HepG2 (cell line): ENCODE measurements around the gene DHRS7. TPM values are rescaled to one million over a fixed set of nuclear protein-coding genes. Genes with fewer than 3 reads are reported as not detected.
A peak's percentile ranks its signal among the peaks of the same experiment; 100 is the strongest.

Source experiments
- AKAP8 ChIP-seq: sonication (generic); formaldehyde crosslinking; IDR thresholded peaks from 2 replicates; pipeline ENCODE4 v1.5.1; 2020; ENCODE audit warnings: mild to moderate bottlenecking, missing genetic modification reagents
- BCL6 ChIP-seq: IDR thresholded peaks from 2 replicates; pipeline ENCODE4 v1.6.1; 2016; ENCODE audit warnings: missing genetic modification reagents, missing compliant biosample characterization
- BORCS8-MEF2B ChIP-seq: sonication (generic); formaldehyde crosslinking; IDR thresholded peaks from 2 replicates; pipeline ENCODE4 v1.8.0; 2022; ENCODE audit warnings: mild to moderate bottlenecking, missing genetic modification reagents
- EZH2 ChIP-seq: conservative IDR thresholded peaks from 2 replicates; pipeline ENCODE4 v1.6.1; 2012; ENCODE audit warnings: mild to moderate bottlenecking, low read depth, low read length, moderate library complexity
- FOXO1 ChIP-seq: sonication (generic); formaldehyde crosslinking; IDR thresholded peaks from 2 replicates; pipeline ENCODE4 v1.4.0; 2020; ENCODE audit warnings: missing genetic modification reagents
- MXD4 ChIP-seq: IDR thresholded peaks from 2 replicates; pipeline ENCODE4 v1.6.1; 2016; ENCODE audit warnings: mild to moderate bottlenecking, missing biosample characterization, missing genetic modification reagents
- NFE2 ChIP-seq: sonication (generic); formaldehyde crosslinking; IDR thresholded peaks from 2 replicates; pipeline ENCODE4 v1.4.0; 2020; ENCODE audit warnings: missing genetic modification reagents
- PAWR ChIP-seq: sonication (generic); formaldehyde crosslinking; IDR thresholded peaks from 2 replicates; pipeline ENCODE4 v1.4.0; 2020; ENCODE audit warnings: missing genetic modification reagents, mild to moderate bottlenecking, borderline replicate concordance
- PHF21A ChIP-seq: sonication (generic); formaldehyde crosslinking; IDR thresholded peaks from 2 replicates; pipeline ENCODE4 v1.5.0; 2020; ENCODE audit warnings: mild to moderate bottlenecking, missing genetic modification reagents
- RBFOX2 ChIP-seq: fragments of 200-400 bp; formaldehyde crosslinking; IDR thresholded peaks from 2 replicates; pipeline ENCODE4 v1.6.1; 2017; ENCODE audit warnings: low read depth, mild to moderate bottlenecking, low read length
- REL ChIP-seq: sonication (generic); formaldehyde crosslinking; conservative IDR thresholded peaks from 2 replicates; pipeline ENCODE4 v1.8.0; 2022; ENCODE audit warnings: mild to moderate bottlenecking, missing genetic modification reagents, moderate library complexity
- SALL1 ChIP-seq: sonication (generic); formaldehyde crosslinking; IDR thresholded peaks from 2 replicates; pipeline ENCODE4 v1.8.0; 2022; ENCODE audit warnings: mild to moderate bottlenecking, missing genetic modification reagents
- XRCC5 ChIP-seq: fragments of 200-400 bp; formaldehyde crosslinking; optimal IDR thresholded peaks from 2 replicates; pipeline ENCODE3; 2017; ENCODE audit warnings: mild to moderate bottlenecking, low read length
- ZNF331 ChIP-seq: sonication (generic); formaldehyde crosslinking; IDR thresholded peaks from 2 replicates; pipeline ENCODE4 v1.4.0; 2020; ENCODE audit warnings: missing genetic modification reagents
- ZNF674 ChIP-seq: sonication (generic); formaldehyde crosslinking; IDR thresholded peaks from 2 replicates; pipeline ENCODE4 v1.5.0; 2020; ENCODE audit warnings: low read depth, mild to moderate bottlenecking, missing genetic modification reagents
- ZNF782 ChIP-seq: sonication (generic); formaldehyde crosslinking; IDR thresholded peaks from 2 replicates; pipeline ENCODE4 v1.4.0; 2020; ENCODE audit warnings: missing genetic modification reagents, mild to moderate bottlenecking, borderline replicate concordance
- ZNF839 ChIP-seq: sonication (generic); formaldehyde crosslinking; IDR thresholded peaks from 2 replicates; pipeline ENCODE4 v1.4.0; 2020; ENCODE audit warnings: missing genetic modification reagents, mild to moderate bottlenecking, borderline replicate concordance
- ZNF891 ChIP-seq: sonication (generic); formaldehyde crosslinking; IDR thresholded peaks from 2 replicates; pipeline ENCODE4 v1.5.0; 2020; ENCODE audit warnings: mild to moderate bottlenecking, missing genetic modification reagents
- ZSCAN20 ChIP-seq: sonication (generic); formaldehyde crosslinking; IDR thresholded peaks from 2 replicates; pipeline ENCODE4 v1.4.0; 2020; ENCODE audit warnings: missing genetic modification reagents, mild to moderate bottlenecking, borderline replicate concordance
- polyA plus RNA-seq, 8 experiments: library from polyadenylated mRNA; depleted of rRNA in 3 of 8; stranded (reverse) in 7 of 8; unstranded in 1 of 8; fragments of >200 nt; fragmentation: Illumina TruSeq in 4 of 8; extraction: Trizol in 4 of 8; gene quantifications; 2 replicates each; pipeline versions ENCODE4 v1.2.1 to v1.2.3, GENCODE V29; 2011 to 2016; ENCODE audit warnings: low read depth in 4 of 8, missing spikeins in 1 of 8, mixed read lengths in 1 of 8; ENCODE audit not compliant: insufficient read depth in 1 of 8
- total RNA-seq, 5 experiments: library from RNA; depleted of rRNA; stranded (reverse); fragments of >200 nt; fragmentation: Illumina TruSeq; extraction: Trizol; gene quantifications; 2 replicates each; pipeline ENCODE4 v1.2.3, GENCODE V29; 2016; ENCODE audit warnings: low read depth in 1 of 5
- TF ChIP-seq, protein P1 (sequence below): sonication (generic); formaldehyde crosslinking; IDR thresholded peaks from 2 replicates; pipeline ENCODE4 v1.4.0; 2020; ENCODE audit warnings: missing genetic modification reagents
- TF ChIP-seq, protein P2 (sequence below): sonication (generic); formaldehyde crosslinking; IDR thresholded peaks from 2 replicates; pipeline ENCODE4 v1.4.0; 2020; ENCODE audit warnings: missing genetic modification reagents
- TF ChIP-seq, protein P3 (sequence below): sonication (generic); formaldehyde crosslinking; IDR thresholded peaks from 2 replicates; pipeline ENCODE4 v1.5.0; 2020; ENCODE audit warnings: missing genetic modification reagents, mild to moderate bottlenecking, borderline replicate concordance
- TF ChIP-seq, protein P4 (sequence below): sonication (generic); formaldehyde crosslinking; IDR thresholded peaks from 2 replicates; pipeline ENCODE4 v1.5.1; 2020; ENCODE audit warnings: missing genetic modification reagents, mild to moderate bottlenecking, borderline replicate concordance
- TF ChIP-seq, protein P5 (sequence below): sonication (generic); formaldehyde crosslinking; IDR thresholded peaks from 2 replicates; pipeline ENCODE4 v1.8.1; 2023; ENCODE audit warnings: mild to moderate bottlenecking, moderate library complexity, missing genetic modification reagents

The DHRS7 gene
- total and polyA plus RNA-seq, 2 of the 13 experiments (the other 11 are each of a cell fraction or from before 2014, with no cell fraction given): 20.8 to 44.4 TPM

DNA sequence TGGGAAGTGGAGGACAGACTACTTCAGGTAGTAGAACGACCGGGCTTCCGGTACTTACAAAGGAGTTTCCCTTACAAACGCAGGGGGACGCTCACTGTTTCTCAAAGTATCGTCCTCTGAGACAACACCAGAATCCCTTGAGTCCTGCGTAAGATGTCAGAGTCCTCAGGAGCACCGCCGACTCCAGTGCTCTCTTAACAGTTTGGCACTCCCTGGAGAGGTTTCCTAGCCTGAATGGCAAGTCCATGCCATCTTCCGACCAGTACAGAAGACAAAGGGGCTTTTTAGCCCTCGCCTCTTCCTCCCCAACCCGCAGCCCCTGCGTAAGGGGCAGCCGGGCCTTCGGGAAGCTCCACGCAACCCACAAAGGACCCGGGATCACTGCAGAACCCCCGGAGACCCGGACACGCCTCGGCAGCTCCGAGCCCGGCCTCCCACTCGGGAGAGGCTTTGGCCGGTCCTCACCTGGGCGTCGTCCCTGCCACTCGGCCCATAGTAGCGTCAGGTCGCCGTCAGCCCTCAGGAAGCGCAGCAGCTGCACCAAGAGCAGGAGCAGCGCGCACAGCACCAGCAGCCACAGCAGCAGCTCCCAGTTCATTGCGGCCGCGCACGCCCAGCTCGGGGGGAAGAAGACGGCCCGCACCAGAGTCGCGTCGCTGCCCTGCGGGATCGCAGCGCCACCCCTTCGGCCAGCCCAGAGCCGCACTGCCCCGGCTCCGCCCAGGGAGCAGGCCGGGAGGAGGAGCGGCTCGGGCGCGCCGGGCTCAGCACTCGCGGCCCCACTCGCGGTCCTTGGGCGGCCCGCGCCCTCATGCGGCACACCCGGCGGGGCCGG lies at the start of gene DHRS7 (continued):
- TF ChIP-seq, protein P1, sequence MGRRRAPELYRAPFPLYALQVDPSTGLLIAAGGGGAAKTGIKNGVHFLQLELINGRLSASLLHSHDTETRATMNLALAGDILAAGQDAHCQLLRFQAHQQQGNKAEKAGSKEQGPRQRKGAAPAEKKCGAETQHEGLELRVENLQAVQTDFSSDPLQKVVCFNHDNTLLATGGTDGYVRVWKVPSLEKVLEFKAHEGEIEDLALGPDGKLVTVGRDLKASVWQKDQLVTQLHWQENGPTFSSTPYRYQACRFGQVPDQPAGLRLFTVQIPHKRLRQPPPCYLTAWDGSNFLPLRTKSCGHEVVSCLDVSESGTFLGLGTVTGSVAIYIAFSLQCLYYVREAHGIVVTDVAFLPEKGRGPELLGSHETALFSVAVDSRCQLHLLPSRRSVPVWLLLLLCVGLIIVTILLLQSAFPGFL (CRISPR knock-in tag): no peak
- TF ChIP-seq, protein P2, sequence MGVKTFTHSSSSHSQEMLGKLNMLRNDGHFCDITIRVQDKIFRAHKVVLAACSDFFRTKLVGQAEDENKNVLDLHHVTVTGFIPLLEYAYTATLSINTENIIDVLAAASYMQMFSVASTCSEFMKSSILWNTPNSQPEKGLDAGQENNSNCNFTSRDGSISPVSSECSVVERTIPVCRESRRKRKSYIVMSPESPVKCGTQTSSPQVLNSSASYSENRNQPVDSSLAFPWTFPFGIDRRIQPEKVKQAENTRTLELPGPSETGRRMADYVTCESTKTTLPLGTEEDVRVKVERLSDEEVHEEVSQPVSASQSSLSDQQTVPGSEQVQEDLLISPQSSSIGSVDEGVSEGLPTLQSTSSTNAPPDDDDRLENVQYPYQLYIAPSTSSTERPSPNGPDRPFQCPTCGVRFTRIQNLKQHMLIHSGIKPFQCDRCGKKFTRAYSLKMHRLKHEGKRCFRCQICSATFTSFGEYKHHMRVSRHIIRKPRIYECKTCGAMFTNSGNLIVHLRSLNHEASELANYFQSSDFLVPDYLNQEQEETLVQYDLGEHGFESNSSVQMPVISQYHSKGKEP (CRISPR knock-in tag): no peak
- TF ChIP-seq XRCC5: peak; percentile 84
- TF ChIP-seq RBFOX2: peak; percentile 87
- TF ChIP-seq, protein P3, sequence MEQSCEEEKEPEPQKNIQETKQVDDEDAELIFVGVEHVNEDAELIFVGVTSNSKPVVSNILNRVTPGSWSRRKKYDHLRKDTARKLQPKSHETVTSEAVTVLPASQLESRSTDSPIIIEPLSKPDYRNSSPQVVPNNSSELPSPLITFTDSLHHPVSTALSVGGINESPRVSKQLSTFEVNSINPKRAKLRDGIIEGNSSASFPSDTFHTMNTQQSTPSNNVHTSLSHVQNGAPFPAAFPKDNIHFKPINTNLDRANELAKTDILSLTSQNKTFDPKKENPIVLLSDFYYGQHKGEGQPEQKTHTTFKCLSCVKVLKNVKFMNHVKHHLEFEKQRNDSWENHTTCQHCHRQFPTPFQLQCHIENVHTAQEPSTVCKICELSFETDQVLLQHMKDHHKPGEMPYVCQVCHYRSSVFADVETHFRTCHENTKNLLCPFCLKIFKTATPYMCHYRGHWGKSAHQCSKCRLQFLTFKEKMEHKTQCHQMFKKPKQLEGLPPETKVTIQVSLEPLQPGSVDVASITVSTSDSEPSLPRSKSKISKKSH: peak; percentile 68; the same call in 1 of the 2 replicates
- peak; percentile 45; the same call in 1 of the 2 replicates for TF ChIP-seq ZNF782
- peak; percentile 58; the same call in 1 of the 2 replicates for TF ChIP-seq BORCS8-MEF2B (CRISPR knock-in tag)
- TF ChIP-seq AKAP8 (CRISPR knock-in tag): no peak
- TF ChIP-seq REL (CRISPR knock-in tag): no peak
- peak; percentile 82 for TF ChIP-seq SALL1
- TF ChIP-seq NFE2 (CRISPR knock-in tag): no peak
- TF ChIP-seq ZNF891 (CRISPR knock-in tag): peak; percentile 63; the same call in 1 of the 2 replicates
- TF ChIP-seq ZSCAN20 (CRISPR knock-in tag): no peak; the same call in 1 of the 2 replicates
- TF ChIP-seq MXD4 (CRISPR knock-in tag): peak; percentile 64; the same call in 1 of the 2 replicates
- no peak; the same call in 1 of the 2 replicates for TF ChIP-seq BCL6 (CRISPR knock-in tag)
- no peak for TF ChIP-seq ZNF674
- TF ChIP-seq PHF21A (CRISPR knock-in tag): peak; percentile 69
- TF ChIP-seq PAWR (CRISPR knock-in tag): no peak
- TF ChIP-seq FOXO1 (CRISPR knock-in tag): peak; percentile 48
- TF ChIP-seq EZH2: no peak
- TF ChIP-seq ZNF331 (CRISPR knock-in tag): peak; percentile 68; the same call in 1 of the 2 replicates
- TF ChIP-seq ZNF839: 0 out of 2 replicates have a peak, but pooled peaks have one; percentile 29
- TF ChIP-seq, protein P4, sequence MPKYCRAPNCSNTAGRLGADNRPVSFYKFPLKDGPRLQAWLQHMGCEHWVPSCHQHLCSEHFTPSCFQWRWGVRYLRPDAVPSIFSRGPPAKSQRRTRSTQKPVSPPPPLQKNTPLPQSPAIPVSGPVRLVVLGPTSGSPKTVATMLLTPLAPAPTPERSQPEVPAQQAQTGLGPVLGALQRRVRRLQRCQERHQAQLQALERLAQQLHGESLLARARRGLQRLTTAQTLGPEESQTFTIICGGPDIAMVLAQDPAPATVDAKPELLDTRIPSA: 0 out of 2 replicates have a peak, but pooled peaks have one; percentile 37
- TF ChIP-seq, protein P5, sequence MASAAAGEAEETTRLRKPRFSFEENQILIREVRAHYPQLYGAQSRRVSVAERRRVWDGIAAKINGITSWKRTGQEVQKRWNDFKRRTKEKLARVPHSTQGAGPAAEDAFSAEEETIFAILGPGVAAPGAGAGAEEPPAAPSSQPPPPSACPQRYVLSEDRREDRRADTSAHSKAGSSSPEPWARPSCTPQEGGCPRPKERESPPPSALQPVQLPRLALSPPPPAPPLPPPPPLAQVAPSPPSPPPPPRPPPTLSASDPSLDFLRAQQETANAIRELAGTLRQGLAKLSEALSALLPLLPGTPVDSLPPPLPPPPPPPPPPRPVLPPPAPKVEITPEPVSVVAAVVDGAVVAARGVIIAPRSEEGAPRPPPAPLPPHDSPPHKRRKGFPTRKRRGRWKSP (CRISPR knock-in tag): peak; percentile 88
